NB4 (cell line): Measurements from ENCODE around the gene CIAO1.

Experiments used
- POLR2A ChIP-seq: IDR thresholded peaks from 2 replicates; pipeline ENCODE4 v1.6.1; 2011; ENCODE audit warnings: mild to moderate bottlenecking; ENCODE audit not compliant: insufficient read length; ENCODE audit errors: extremely low read depth
- TF ChIP-seq, protein P1 (sequence below): IDR thresholded peaks from one replicate; pipeline ENCODE4 v1.5.1; 2012; ENCODE audit warnings: low read depth, low read length

DNA sequence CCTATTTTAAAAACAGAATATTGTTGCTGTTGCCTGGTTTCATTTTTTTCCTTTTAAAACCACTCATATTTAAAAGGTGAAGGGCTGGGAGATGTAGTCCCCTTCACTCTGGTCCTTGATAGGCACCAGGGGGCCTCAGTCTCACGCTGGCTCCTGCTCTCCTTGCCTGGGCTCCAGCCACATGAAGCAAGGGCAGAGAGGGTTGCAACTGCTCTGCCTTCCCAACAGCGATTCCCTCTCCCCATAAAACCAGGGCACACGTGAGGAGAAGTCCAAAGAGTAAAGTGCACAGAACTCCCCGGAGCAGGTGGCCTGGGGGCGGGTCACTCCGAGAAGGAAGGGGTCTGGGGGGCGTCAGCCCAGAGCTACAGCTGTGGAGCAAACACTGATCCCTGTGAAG is 13.0 kb upstream of the CIAO1 start:
- TF ChIP-seq, protein P1, sequence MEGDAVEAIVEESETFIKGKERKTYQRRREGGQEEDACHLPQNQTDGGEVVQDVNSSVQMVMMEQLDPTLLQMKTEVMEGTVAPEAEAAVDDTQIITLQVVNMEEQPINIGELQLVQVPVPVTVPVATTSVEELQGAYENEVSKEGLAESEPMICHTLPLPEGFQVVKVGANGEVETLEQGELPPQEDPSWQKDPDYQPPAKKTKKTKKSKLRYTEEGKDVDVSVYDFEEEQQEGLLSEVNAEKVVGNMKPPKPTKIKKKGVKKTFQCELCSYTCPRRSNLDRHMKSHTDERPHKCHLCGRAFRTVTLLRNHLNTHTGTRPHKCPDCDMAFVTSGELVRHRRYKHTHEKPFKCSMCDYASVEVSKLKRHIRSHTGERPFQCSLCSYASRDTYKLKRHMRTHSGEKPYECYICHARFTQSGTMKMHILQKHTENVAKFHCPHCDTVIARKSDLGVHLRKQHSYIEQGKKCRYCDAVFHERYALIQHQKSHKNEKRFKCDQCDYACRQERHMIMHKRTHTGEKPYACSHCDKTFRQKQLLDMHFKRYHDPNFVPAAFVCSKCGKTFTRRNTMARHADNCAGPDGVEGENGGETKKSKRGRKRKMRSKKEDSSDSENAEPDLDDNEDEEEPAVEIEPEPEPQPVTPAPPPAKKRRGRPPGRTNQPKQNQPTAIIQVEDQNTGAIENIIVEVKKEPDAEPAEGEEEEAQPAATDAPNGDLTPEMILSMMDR, result no peak
- TF ChIP-seq POLR2A, result no peak
